H1 (cell line): Measurements from ENCODE around the gene CIRBP. TPM values are rescaled to one million over a fixed set of nuclear protein-coding genes. Genes with fewer than 3 reads are reported as not detected.
A peak's percentile ranks its signal among the peaks of the same experiment; 100 is the strongest.

Source experiments
- CTCF ChIA-PET: fragments of 300-600 bp; sonication (Branson Sonifier 250); formaldehyde crosslinking; loops from one replicate; lab custom pipeline; 2021; ENCODE audit not compliant: partially characterized antibody; lab: Charles Lee
- POLR2A ChIA-PET: fragments of 300-600 bp; sonication (Branson Sonifier 250); formaldehyde crosslinking; loops from one replicate; lab custom pipeline; 2021; ENCODE audit warnings: inconsistent platforms; ENCODE audit not compliant: partially characterized antibody; lab: Charles Lee
- DNase-seq, 2 experiments: peaks; one replicate each; pipeline versions ENCODE4 v3.0.0 to v3.0.0-alpha.2; 2010 to 2022; ENCODE audit warnings: low spot score in 2 of 2, low read depth in 1 of 2, mixed read lengths in 1 of 2
- FAIRE-seq: peaks from 2 replicates; lab custom pipeline; 2011; peaks lifted over from hg19 to GRCh38; lab: Jason Lieb, UNC
- H2AFZ ChIP-seq: 2 replicates; pipeline ENCODE4 v1.8.1; 2012; ENCODE audit warnings: low read length, inconsistent platforms
- H2AK5ac ChIP-seq: 2 replicates; pipeline ENCODE4 v1.6.1; 2013; ENCODE audit warnings: low read depth, low read length
- H2BK120ac ChIP-seq: replicated peaks from 2 replicates; pipeline ENCODE3; 2013; ENCODE audit warnings: low read depth, low read length, inconsistent platforms
- H2BK12ac ChIP-seq: 2 replicates; pipeline ENCODE4 v1.6.1; 2013; ENCODE audit warnings: low read depth, low read length
- H2BK15ac ChIP-seq: 2 replicates; pipeline ENCODE4 v1.6.1; 2013; ENCODE audit warnings: low read length
- H2BK20ac ChIP-seq: 2 replicates; pipeline ENCODE4 v1.6.1; 2013; ENCODE audit warnings: low read length
- H2BK5ac ChIP-seq: 2 replicates; pipeline ENCODE4 v1.6.1; 2013; ENCODE audit warnings: low read depth, low read length
- H3K14ac ChIP-seq: 2 replicates; pipeline ENCODE4 v1.6.1; 2013; ENCODE audit warnings: inconsistent platforms; ENCODE audit not compliant: insufficient read length
- H3K18ac ChIP-seq: 2 replicates; pipeline ENCODE4 v1.6.1; 2013; ENCODE audit warnings: low read length; ENCODE audit errors: extremely low read depth
- H3K23ac ChIP-seq: 2 replicates; pipeline ENCODE4 v1.6.1; 2013; ENCODE audit warnings: inconsistent platforms; ENCODE audit not compliant: insufficient read length
- H3K23me2 ChIP-seq: 2 replicates; pipeline ENCODE4 v1.6.1; 2013; ENCODE audit warnings: low read depth, low read length
- H3K27ac ChIP-seq: 2 replicates; pipeline ENCODE4 v1.6.1; 2011; ENCODE audit warnings: low read depth, low read length, inconsistent platforms
- H3K27me3 ChIP-seq, 4 experiments: replicated peaks in 1 of 4; 1 replicate in 1 of 4; 2 replicates in 3 of 4; pipeline versions ENCODE4 v1.6.1 to v1.8.1; 2011 to 2013; ENCODE audit warnings: low read length in 3 of 4, mild to moderate bottlenecking in 3 of 4, inconsistent platforms in 2 of 4, mixed read lengths in 2 of 4, moderate library complexity in 1 of 4; ENCODE audit not compliant: control insufficient read depth in 3 of 4, insufficient read depth in 3 of 4; ENCODE audit errors: extremely low read depth in 1 of 4
- H3K36me3 ChIP-seq, 4 experiments: 2 replicates each; pipeline versions ENCODE4 v1.6.1 to v1.8.1; 2011 to 2013; ENCODE audit warnings: mild to moderate bottlenecking in 4 of 4, low read length in 3 of 4, moderate library complexity in 2 of 4, control low read depth in 1 of 4, inconsistent platforms in 1 of 4; ENCODE audit not compliant: insufficient read depth in 4 of 4, control insufficient read depth in 2 of 4
- H3K4ac ChIP-seq: replicated peaks from 2 replicates; pipeline ENCODE3; 2013; ENCODE audit warnings: low read length, low read depth, mixed read lengths, inconsistent platforms; ENCODE audit not compliant: insufficient read length
- H3K4me1 ChIP-seq, 4 experiments: replicated peaks in 1 of 4; 1 replicate in 1 of 4; 2 replicates in 3 of 4; pipeline versions ENCODE4 v1.6.1 to v1.8.1; 2011 to 2013; ENCODE audit warnings: low read length in 3 of 4, inconsistent platforms in 2 of 4, mixed read lengths in 1 of 4; ENCODE audit not compliant: insufficient read depth in 4 of 4, control insufficient read depth in 3 of 4
- H3K4me2 ChIP-seq, 2 experiments: 2 replicates each; pipeline versions ENCODE4 v1.6.1 to v1.8.1; 2011 to 2013; ENCODE audit warnings: low read depth in 2 of 2, low read length in 2 of 2, control low read depth in 1 of 2, inconsistent platforms in 1 of 2, mild to moderate bottlenecking in 1 of 2; ENCODE audit not compliant: insufficient read depth in 1 of 2
- H3K4me3 ChIP-seq, 4 experiments: fragments of 200-600, 300-600 bp in 1 of 4; sonication (generic), shearing (Covaris generic), sonication (Bioruptor Twin) in 1 of 4; 2 replicates each; pipeline versions ENCODE4 v1.5.1 to v1.8.1; 2011 to 2016; ENCODE audit warnings: low read length in 4 of 4, low read depth in 3 of 4, control low read depth in 2 of 4, inconsistent platforms in 2 of 4, mild to moderate bottlenecking in 2 of 4, mixed read lengths in 1 of 4, moderate library complexity in 1 of 4; ENCODE audit not compliant: insufficient read depth in 2 of 4; ENCODE audit errors: extremely low read depth in 1 of 4
- H3K56ac ChIP-seq: replicated peaks from 2 replicates; pipeline ENCODE3; 2013; ENCODE audit warnings: low read depth, mild to moderate bottlenecking, mixed read lengths, low read length, inconsistent platforms; ENCODE audit not compliant: insufficient read length
- H3K79me1 ChIP-seq: 2 replicates; pipeline ENCODE4 v1.6.1; 2013; ENCODE audit warnings: low read depth, low read length, control low read depth
- H3K79me2 ChIP-seq, 2 experiments: 2 replicates each; pipeline versions ENCODE4 v1.6.1 to v1.8.1; 2012 to 2013; ENCODE audit warnings: low read length in 2 of 2, mild to moderate bottlenecking in 2 of 2, inconsistent platforms in 1 of 2; ENCODE audit not compliant: insufficient read depth in 2 of 2, control insufficient read depth in 1 of 2
- H3K9ac ChIP-seq, 4 experiments: replicated peaks in 1 of 4; 1 replicate in 1 of 4; 2 replicates in 3 of 4; pipeline versions ENCODE4 v1.6.1 to v1.8.1; 2011 to 2013; ENCODE audit warnings: low read depth in 3 of 4, low read length in 3 of 4, control low read depth in 2 of 4, mild to moderate bottlenecking in 2 of 4, moderate library complexity in 2 of 4, inconsistent platforms in 1 of 4; ENCODE audit errors: extremely low read depth in 1 of 4
- H3K9me3 ChIP-seq, 2 experiments: 2 replicates each; pipeline versions ENCODE4 v1.6.1 to v1.8.1; 2012 to 2013; ENCODE audit warnings: mild to moderate bottlenecking in 2 of 2, moderate library complexity in 2 of 2, control low read depth in 1 of 2, inconsistent platforms in 1 of 2, low read depth in 1 of 2, low read length in 1 of 2, mixed read lengths in 1 of 2; ENCODE audit not compliant: insufficient read depth in 2 of 2
- H4K20me1 ChIP-seq, 2 experiments: replicated peaks in 1 of 2; 2 replicates each; pipeline versions ENCODE3 to v1.8.1; 2011 to 2013; ENCODE audit warnings: inconsistent platforms in 2 of 2, low read length in 2 of 2, mild to moderate bottlenecking in 1 of 2; ENCODE audit not compliant: insufficient read depth in 2 of 2, control insufficient read depth in 1 of 2
- H4K5ac ChIP-seq: 2 replicates; pipeline ENCODE4 v1.6.1; 2013; ENCODE audit warnings: low read length, low read depth, mixed read lengths, inconsistent platforms; ENCODE audit not compliant: insufficient read length
- H4K8ac ChIP-seq: 2 replicates; pipeline ENCODE4 v1.8.0; 2013; ENCODE audit warnings: mild to moderate bottlenecking, moderate library complexity, low read length, inconsistent platforms; ENCODE audit not compliant: insufficient read depth; ENCODE audit errors: extremely low read depth
- H4K91ac ChIP-seq: replicated peaks from 2 replicates; pipeline ENCODE3; 2013; ENCODE audit warnings: low read length, mixed read lengths, inconsistent platforms; ENCODE audit not compliant: insufficient read length
- ASH2L ChIP-seq: fragments of 200-600, 300-600 bp; sonication (generic); IDR thresholded peaks from one replicate; pipeline ENCODE4 v1.7.1; 2017; ENCODE audit warnings: low read length
- CBX5 ChIP-seq: fragments of 300-800, 300-1000 bp; sonication (generic); IDR thresholded peaks from 2 replicates; pipeline ENCODE4 v1.7.1; 2016; ENCODE audit warnings: antibody characterized with exemption, low read length, low read depth
- CEBPB ChIP-seq: IDR thresholded peaks from 2 replicates; pipeline ENCODE4 v1.6.1; 2012; ENCODE audit warnings: low read depth, low read length
- CTBP2 ChIP-seq: IDR thresholded peaks from 2 replicates; pipeline ENCODE4 v1.7.0; 2011; ENCODE audit warnings: borderline replicate concordance, mild to moderate bottlenecking, moderate library complexity, mixed read lengths, low read length; ENCODE audit not compliant: insufficient read depth, insufficient read length
- KDM4A ChIP-seq: IDR thresholded peaks from one replicate; pipeline ENCODE4 v1.7.1; 2012; ENCODE audit warnings: low read depth, mild to moderate bottlenecking, moderate library complexity, low read length, inconsistent platforms; ENCODE audit not compliant: severe bottlenecking
- MAFK ChIP-seq: IDR thresholded peaks from 2 replicates; pipeline ENCODE4 v1.6.1; 2012; ENCODE audit warnings: low read depth, mild to moderate bottlenecking, improper control_type of control experiment, low read length
- POLR2A ChIP-seq, 2 experiments: IDR thresholded peaks; 1 replicate in 1 of 2; 2 replicates in 1 of 2; pipeline ENCODE4 v1.6.1; 2011; ENCODE audit warnings: low read depth in 2 of 2, low read length in 2 of 2, mild to moderate bottlenecking in 2 of 2; ENCODE audit errors: control extremely low read depth in 1 of 2
- POLR2AphosphoS5 ChIP-seq: IDR thresholded peaks from 2 replicates; pipeline ENCODE4 v1.6.1; 2011; ENCODE audit warnings: low read depth, low read length
- RNF2 ChIP-seq: fragments of 200-900, 300-1000 bp; sonication (generic); IDR thresholded peaks from 2 replicates; pipeline ENCODE4 v1.7.1; 2016; ENCODE audit warnings: borderline replicate concordance, low read depth, mild to moderate bottlenecking, antibody characterized with exemption, low read length; ENCODE audit not compliant: poor library complexity, severe bottlenecking; ENCODE audit errors: missing control alignments
- SIN3A ChIP-seq, 2 experiments: IDR thresholded peaks in 1 of 2; conservative IDR thresholded peaks in 1 of 2; 2 replicates each; pipeline ENCODE4 v1.6.1; 2011 to 2012; ENCODE audit warnings: low read length in 2 of 2, improper control_type of control experiment in 1 of 2, low read depth in 1 of 2, mild to moderate bottlenecking in 1 of 2
- TAF1 ChIP-seq: IDR thresholded peaks from 2 replicates; pipeline ENCODE4 v1.6.1; 2011; ENCODE audit warnings: mild to moderate bottlenecking, low read depth, low read length
- WGBS, 2 experiments: shearing (Covaris generic) in 1 of 2; methylation state at CpG; one replicate each; pipeline versions ENCODE4 v1.1.6 to v1.1.7; 2013 to 2015; ENCODE audit warnings: low lambda C conversion rate in 2 of 2, mixed read lengths in 2 of 2, inconsistent platforms in 1 of 2, low coverage in 1 of 2, missing lambda C conversion rate in 1 of 2; ENCODE audit not compliant: insufficient replicate concordance in 2 of 2, insufficient coverage in 1 of 2, insufficient read length in 1 of 2; ENCODE audit errors: extremely low coverage in 1 of 2, missing lambda C conversion rate in 1 of 2; 5-methylcytosine and 5-hydroxymethylcytosine counted together
- polyA plus RNA-seq, 7 experiments: library from polyadenylated mRNA; depleted of rRNA in 3 of 7; stranded (reverse) in 5 of 7; unstranded in 2 of 7; fragments of >200 nt in 5 of 7; fragments of 200-250 nt in 2 of 7; gene quantifications; 1 replicate in 5 of 7; 2 replicates in 1 of 7; 4 replicates in 1 of 7; pipeline versions ENCODE4 v1.2.1 to v1.2.3, GENCODE V29; 2011 to 2013; ENCODE audit warnings: missing spikeins in 2 of 7, mixed read lengths in 2 of 7
- total RNA-seq: library from RNA; stranded (reverse); fragmentation: NEBNext Ultra II Directional; extraction: Animal tissue kit (Norgen Biotek cat#: 25700); gene quantifications from 2 replicates; pipeline ENCODE4 v1.2.1, GENCODE V29; 2021

The CIRBP gene
- total and polyA plus RNA-seq, 2 of the 8 experiments (the other 6 are each of a cell fraction or from before 2014, with no cell fraction given) = 175 to 199 TPM

DNA sequence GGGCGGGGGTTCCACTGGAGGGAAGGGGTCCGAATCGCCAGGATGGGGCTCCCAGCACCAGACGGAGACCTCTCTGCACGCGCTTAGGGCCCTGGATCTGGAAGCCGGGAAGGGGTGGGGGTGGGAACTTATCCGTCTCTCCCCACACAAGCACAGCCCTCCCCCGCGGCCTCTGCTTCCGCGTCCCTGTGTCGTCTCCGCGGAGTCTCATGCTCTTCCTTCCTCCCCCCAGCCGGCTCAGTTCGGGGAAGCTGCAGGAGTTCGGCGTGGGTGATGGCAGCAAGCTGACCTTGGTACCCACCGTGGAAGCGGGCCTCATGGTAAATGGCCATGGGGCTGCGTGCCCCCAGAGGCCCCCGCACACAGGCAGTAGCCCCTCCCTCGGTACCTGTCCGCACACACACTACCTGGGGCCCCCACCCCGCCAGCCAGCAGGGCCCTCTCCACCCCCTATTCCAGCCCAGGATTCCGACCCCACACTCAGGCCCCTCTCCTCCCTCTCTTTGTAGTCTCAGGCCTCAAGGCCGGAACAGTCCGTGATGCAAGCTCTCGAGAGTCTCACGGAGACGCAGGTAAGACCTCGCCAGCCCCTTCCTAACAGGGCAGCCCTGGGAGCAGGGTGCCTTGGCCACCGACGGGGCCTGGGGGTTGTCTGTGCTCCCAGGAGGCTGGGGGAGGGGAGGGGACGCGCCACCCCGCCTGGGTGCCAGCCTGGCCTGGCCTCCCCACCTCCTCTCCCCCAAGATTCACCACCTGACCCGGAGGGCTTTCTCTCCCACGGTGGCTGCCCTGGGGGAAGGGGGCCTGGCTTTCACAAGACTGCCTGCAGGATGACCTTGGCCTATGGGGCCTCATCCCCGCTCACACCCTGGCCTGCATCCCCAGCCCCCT lies 17.6 kb upstream of the CIRBP start:
- Histone ChIP-seq H3K56ac (peak overlapping the region; percentile 77), H2BK12ac (no peak overlapping the region), H3K79me2 (peaks cover 9 to 49% of the 10 kb centered on the region in 2 experiments), H2BK5ac (peak overlapping the region; percentile 71; the same call in 1 of the 2 replicates), H2BK15ac (no peak overlapping the region), H2BK20ac (no peak overlapping the region), H3K9me3 (no peaks in the 10 kb centered on the region), H3K27me3 (no peaks in the 10 kb centered on the region), H4K91ac (peak overlapping the region; percentile 86), H3K27ac (peak overlapping the region; percentile 89), H3K14ac (no peak overlapping the region), H3K9ac (peak overlapping the region; percentile 55 to 90 (median 80)), H2AK5ac (no peak overlapping the region), H3K23ac (no peak overlapping the region), H3K79me1 (peaks cover 12% of the 10 kb centered on the region; the same call in 1 of the 2 replicates), H2AFZ (no peak overlapping the region), H3K4ac (peak overlapping the region; percentile 96), H3K4me3 (peak overlapping the region; percentile 66 to 99 (median 83)), H3K4me2 (peak overlapping the region; percentile 83 to 97), H3K18ac (peak overlapping the region; percentile 75), H4K20me1 (peaks cover 20 to 26% of the 10 kb centered on the region in 2 experiments), H3K23me2 (peaks cover 2% of the 10 kb centered on the region; the same call in 1 of the 2 replicates), H4K5ac (peak overlapping the region; percentile 59), H3K36me3 (peaks cover 25 to 56% (median 40%) of the 10 kb centered on the region in 4 experiments), H4K8ac (peak overlapping the region; percentile 87), H2BK120ac (peak overlapping the region; percentile 54), H3K4me1 (peaks cover 0 to 20% (median 12%) of the 10 kb centered on the region in 4 experiments; a peak in 6 of 7 replicates)
- FAIRE-seq (no peak), DNase-seq (no peak)
- POLR2A ChIA-PET = interaction anchor here (0.5 to 19.4 kb wide), 5 partner anchors 10 to 83 kb away, joined by 3 to 456 read pairs (median 4); partner anchors contain the start of genes ATP5F1D, CIRBP and FAM174C
- WGBS, 2 experiments = 13% methylated on average over 15 of the region's 41 CpGs; no CpG with 5 or more reads in 1 of the 2 experiments
- CTCF ChIA-PET = interaction anchor here (0.7 to 1.3 kb wide), 2 partner anchors 9 to 15 kb away, joined by 3 to 7 read pairs; no protein-coding TSS in a partner anchor
- TF ChIP-seq CBX5 = no peak
- TF ChIP-seq TAF1 = no peak
- TF ChIP-seq SIN3A (conservative IDR thresholded peaks at IDR 0.05 in 1 of 2, IDR thresholded peaks at IDR 0.05 in 1 of 2; ENCODE audit: low read depth in 1 of 2, low read length in 2 of 2) = no peak; a peak in 1 of 4 replicates
- TF ChIP-seq CTBP2 = no peak
- no peak for TF ChIP-seq RNF2
- no peak for TF ChIP-seq MAFK
- TF ChIP-seq POLR2AphosphoS5 = peak; percentile 33; the same call in 1 of the 2 replicates
- no peak for TF ChIP-seq ASH2L
- peak; percentile 9 for TF ChIP-seq KDM4A
- peak; percentile 46 to 55 for TF ChIP-seq POLR2A (IDR thresholded peaks at IDR 0.05; ENCODE audit: control extremely low read depth in 1 of 2, low read depth in 2 of 2, low read length in 2 of 2)
- no peak for TF ChIP-seq CEBPB
